Measurements from ENCODE around the gene ZNF605.

Gene ZNF605

DNA sequence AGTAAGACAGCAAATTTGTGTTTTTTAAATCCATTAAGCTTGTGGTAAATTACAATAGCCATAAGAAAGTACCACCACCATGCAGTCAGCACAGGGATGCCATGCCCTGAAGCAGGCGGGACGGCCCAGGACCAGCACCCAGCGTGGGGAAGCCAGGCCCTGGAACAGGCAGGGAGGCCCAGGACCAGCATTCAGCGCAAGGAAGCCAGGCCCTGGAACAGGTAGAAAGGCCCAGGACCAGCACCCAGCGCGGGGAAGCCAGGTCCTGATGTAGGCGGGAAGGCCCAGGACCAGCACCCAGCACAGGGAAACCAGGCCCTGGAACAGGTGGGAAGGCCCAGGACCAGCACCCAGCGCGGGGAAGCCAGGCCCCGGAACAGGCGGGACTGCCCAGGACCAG, 81.9 kb downstream of the ZNF605 start:
- DNase-seq (ENCODE audit: low read depth in 2 of 2) = no peak
- TF ChIP-seq, protein P1, sequence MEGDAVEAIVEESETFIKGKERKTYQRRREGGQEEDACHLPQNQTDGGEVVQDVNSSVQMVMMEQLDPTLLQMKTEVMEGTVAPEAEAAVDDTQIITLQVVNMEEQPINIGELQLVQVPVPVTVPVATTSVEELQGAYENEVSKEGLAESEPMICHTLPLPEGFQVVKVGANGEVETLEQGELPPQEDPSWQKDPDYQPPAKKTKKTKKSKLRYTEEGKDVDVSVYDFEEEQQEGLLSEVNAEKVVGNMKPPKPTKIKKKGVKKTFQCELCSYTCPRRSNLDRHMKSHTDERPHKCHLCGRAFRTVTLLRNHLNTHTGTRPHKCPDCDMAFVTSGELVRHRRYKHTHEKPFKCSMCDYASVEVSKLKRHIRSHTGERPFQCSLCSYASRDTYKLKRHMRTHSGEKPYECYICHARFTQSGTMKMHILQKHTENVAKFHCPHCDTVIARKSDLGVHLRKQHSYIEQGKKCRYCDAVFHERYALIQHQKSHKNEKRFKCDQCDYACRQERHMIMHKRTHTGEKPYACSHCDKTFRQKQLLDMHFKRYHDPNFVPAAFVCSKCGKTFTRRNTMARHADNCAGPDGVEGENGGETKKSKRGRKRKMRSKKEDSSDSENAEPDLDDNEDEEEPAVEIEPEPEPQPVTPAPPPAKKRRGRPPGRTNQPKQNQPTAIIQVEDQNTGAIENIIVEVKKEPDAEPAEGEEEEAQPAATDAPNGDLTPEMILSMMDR (IDR thresholded peaks at IDR 0.05; ENCODE audit: low read depth, low read length) = no peak
- H3K4me3 ChIP-seq (replicated peaks in 1 of 2; ENCODE audit: low read depth in 2 of 2, low read length in 2 of 2) = no peak overlapping the region

DNA sequence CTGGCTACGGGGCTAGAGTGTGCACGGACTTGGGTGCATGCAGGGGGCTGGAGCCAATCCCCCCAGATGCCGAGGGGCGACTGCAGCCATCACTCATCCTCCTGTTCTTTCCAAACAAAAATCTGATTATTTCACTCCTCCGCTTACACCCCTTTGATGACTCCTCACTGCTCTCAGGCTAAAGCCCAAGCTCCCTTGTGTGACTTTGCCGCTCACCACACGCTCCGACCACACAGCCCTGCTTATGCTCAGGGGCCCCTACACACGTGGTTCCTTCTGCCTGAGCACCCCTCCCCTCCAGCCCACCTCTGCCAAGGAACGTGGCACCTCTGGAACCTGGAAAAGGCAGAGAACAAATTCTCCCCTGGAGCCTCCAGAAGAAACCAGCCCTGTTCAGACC, 82.4 kb downstream of the ZNF605 start:
- TF ChIP-seq, protein P1 (IDR thresholded peaks at IDR 0.05; ENCODE audit: low read depth, low read length) = no peak
- no peak overlapping the region for H3K4me3 ChIP-seq (replicated peaks in 1 of 2; ENCODE audit: low read depth in 2 of 2, low read length in 2 of 2)
- DNase-seq (ENCODE audit: low read depth in 2 of 2) = no peak

DNA sequence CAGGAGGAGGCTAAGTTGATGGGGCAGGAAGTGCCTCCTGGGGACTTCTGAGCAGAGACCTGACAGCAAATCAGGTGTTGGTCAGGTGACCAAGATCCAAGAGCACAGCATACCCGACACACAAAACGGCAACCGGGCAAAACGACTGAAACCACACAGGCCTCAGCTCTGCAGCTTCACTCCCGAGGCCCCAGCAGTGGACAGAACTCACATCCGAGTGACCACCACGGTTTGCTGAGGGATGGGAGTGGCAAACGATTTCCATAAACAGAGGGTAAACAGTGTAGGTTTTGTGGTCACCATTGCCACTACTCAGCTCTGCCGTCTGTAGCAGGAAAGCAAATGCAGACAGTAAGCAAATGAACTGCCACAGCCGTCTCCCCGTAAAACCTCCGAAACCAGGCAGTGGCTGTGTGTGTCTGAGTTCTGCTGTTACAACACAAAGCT, 83.1 kb downstream of the ZNF605 start:
- TF ChIP-seq, protein P1 (IDR thresholded peaks at IDR 0.05; ENCODE audit: low read depth, low read length) = no peak
- H3K4me3 ChIP-seq (replicated peaks in 1 of 2; ENCODE audit: low read depth in 2 of 2, low read length in 2 of 2) = no peak overlapping the region
- DNase-seq (ENCODE audit: low read depth in 2 of 2) = no peak

DNA sequence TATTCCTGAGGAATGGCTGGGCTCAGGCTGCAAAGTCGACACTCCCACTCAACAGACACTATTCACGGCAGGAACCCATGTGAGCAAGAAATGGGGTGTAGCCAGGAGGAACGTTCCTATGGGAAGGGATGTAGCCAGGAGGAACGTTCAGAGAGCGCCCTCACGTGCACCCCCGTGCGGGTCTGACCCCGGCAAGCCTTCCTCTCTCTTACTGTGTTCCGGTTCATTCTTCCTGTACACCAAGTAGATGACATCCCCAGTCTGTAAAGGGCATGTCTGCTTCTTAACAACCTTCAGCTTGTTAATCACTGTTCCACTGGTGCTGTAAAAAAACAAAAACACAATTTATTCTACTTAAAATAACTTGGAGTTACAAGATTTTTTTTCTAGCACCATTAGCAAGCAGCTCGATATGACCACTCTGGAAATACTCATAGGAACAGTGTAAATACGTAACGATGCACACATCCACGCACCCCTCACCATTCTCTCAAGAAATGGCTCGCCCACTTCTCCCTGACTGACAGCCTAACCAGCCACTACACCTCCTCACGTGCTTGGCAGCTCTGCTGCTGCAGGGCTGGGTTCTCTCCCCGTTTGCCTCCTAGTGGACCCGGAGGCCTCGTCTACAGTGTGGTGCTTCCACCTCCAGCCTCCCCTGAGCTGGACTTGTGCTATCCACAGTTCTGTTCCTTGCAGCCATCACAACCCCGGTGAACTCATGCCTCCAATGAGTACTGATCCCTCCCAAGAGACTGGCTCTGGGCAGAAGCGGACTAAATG, 83.8 kb downstream of the ZNF605 start:
- DNase-seq (ENCODE audit: low read depth in 2 of 2) = no peak
- H3K4me3 ChIP-seq (replicated peaks in 1 of 2; ENCODE audit: low read depth in 2 of 2, low read length in 2 of 2) = no peak overlapping the region
- TF ChIP-seq, protein P1 (IDR thresholded peaks at IDR 0.05; ENCODE audit: low read depth, low read length) = no peak

DNA sequence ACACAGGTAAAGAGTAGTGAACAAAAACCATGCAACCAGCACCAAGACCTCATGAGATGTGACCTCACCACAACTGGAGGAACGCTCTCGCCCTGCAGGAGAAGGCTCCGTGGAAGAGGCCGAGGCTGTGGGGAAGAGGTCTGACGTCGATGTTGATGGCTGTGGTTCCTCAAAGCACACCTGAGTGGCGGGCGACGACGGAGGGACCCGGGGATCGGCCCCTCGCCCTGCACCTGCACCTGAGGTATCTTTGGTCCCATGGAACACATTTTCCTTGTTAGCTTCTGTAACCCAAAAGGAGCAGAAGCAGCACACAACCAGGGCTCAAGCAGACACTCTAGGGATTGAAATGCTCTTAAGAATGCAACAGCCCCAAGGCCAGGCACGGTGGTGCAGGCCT, 86.6 kb downstream of the ZNF605 start:
- TF ChIP-seq, protein P1 (IDR thresholded peaks at IDR 0.05; ENCODE audit: low read depth, low read length) = no peak
- no peak overlapping the region for H3K4me3 ChIP-seq (replicated peaks in 1 of 2; ENCODE audit: low read depth in 2 of 2, low read length in 2 of 2)
- DNase-seq (ENCODE audit: low read depth in 2 of 2) = no peak

Data from cardiac fibroblast (primary cell).